H1 (cell line): ENCODE data around the gene CHCHD3. TPM values are rescaled to one million over a fixed set of nuclear protein-coding genes. Genes with fewer than 3 reads are reported as not detected.
A peak's percentile ranks its signal among the peaks of the same experiment; 100 is the strongest.

Source experiments
- CTCF ChIA-PET: fragments of 300-600 bp; sonication (Branson Sonifier 250); formaldehyde crosslinking; loops from one replicate; lab custom pipeline; 2021; ENCODE audit not compliant: partially characterized antibody; lab: Charles Lee
- POLR2A ChIA-PET: fragments of 300-600 bp; sonication (Branson Sonifier 250); formaldehyde crosslinking; loops from one replicate; lab custom pipeline; 2021; ENCODE audit warnings: inconsistent platforms; ENCODE audit not compliant: partially characterized antibody; lab: Charles Lee
- DNase-seq, 2 experiments: peaks; one replicate each; pipeline versions ENCODE4 v3.0.0 to v3.0.0-alpha.2; 2010 to 2022; ENCODE audit warnings: low spot score in 2 of 2, low read depth in 1 of 2, mixed read lengths in 1 of 2
- FAIRE-seq: peaks from 2 replicates; lab custom pipeline; 2011; peaks lifted over from hg19 to GRCh38; lab: Jason Lieb, UNC
- H2AFZ ChIP-seq: 2 replicates; pipeline ENCODE4 v1.8.1; 2012; ENCODE audit warnings: low read length, inconsistent platforms
- H2AK5ac ChIP-seq: 2 replicates; pipeline ENCODE4 v1.6.1; 2013; ENCODE audit warnings: low read depth, low read length
- H2BK120ac ChIP-seq: replicated peaks from 2 replicates; pipeline ENCODE3; 2013; ENCODE audit warnings: low read depth, low read length, inconsistent platforms
- H2BK12ac ChIP-seq: 2 replicates; pipeline ENCODE4 v1.6.1; 2013; ENCODE audit warnings: low read depth, low read length
- H2BK15ac ChIP-seq: 2 replicates; pipeline ENCODE4 v1.6.1; 2013; ENCODE audit warnings: low read length
- H2BK20ac ChIP-seq: 2 replicates; pipeline ENCODE4 v1.6.1; 2013; ENCODE audit warnings: low read length
- H2BK5ac ChIP-seq: 2 replicates; pipeline ENCODE4 v1.6.1; 2013; ENCODE audit warnings: low read depth, low read length
- H3K14ac ChIP-seq: 2 replicates; pipeline ENCODE4 v1.6.1; 2013; ENCODE audit warnings: inconsistent platforms; ENCODE audit not compliant: insufficient read length
- H3K18ac ChIP-seq: 2 replicates; pipeline ENCODE4 v1.6.1; 2013; ENCODE audit warnings: low read length; ENCODE audit errors: extremely low read depth
- H3K23ac ChIP-seq: 2 replicates; pipeline ENCODE4 v1.6.1; 2013; ENCODE audit warnings: inconsistent platforms; ENCODE audit not compliant: insufficient read length
- H3K23me2 ChIP-seq: 2 replicates; pipeline ENCODE4 v1.6.1; 2013; ENCODE audit warnings: low read depth, low read length
- H3K27ac ChIP-seq: 2 replicates; pipeline ENCODE4 v1.6.1; 2011; ENCODE audit warnings: low read depth, low read length, inconsistent platforms
- H3K27me3 ChIP-seq, 4 experiments: replicated peaks in 1 of 4; 1 replicate in 1 of 4; 2 replicates in 3 of 4; pipeline versions ENCODE4 v1.6.1 to v1.8.1; 2011 to 2013; ENCODE audit warnings: low read length in 3 of 4, mild to moderate bottlenecking in 3 of 4, inconsistent platforms in 2 of 4, mixed read lengths in 2 of 4, moderate library complexity in 1 of 4; ENCODE audit not compliant: control insufficient read depth in 3 of 4, insufficient read depth in 3 of 4; ENCODE audit errors: extremely low read depth in 1 of 4
- H3K36me3 ChIP-seq, 4 experiments: 2 replicates each; pipeline versions ENCODE4 v1.6.1 to v1.8.1; 2011 to 2013; ENCODE audit warnings: mild to moderate bottlenecking in 4 of 4, low read length in 3 of 4, moderate library complexity in 2 of 4, control low read depth in 1 of 4, inconsistent platforms in 1 of 4; ENCODE audit not compliant: insufficient read depth in 4 of 4, control insufficient read depth in 2 of 4
- H3K4ac ChIP-seq: replicated peaks from 2 replicates; pipeline ENCODE3; 2013; ENCODE audit warnings: low read length, low read depth, mixed read lengths, inconsistent platforms; ENCODE audit not compliant: insufficient read length
- H3K4me1 ChIP-seq, 4 experiments: replicated peaks in 1 of 4; 1 replicate in 1 of 4; 2 replicates in 3 of 4; pipeline versions ENCODE4 v1.6.1 to v1.8.1; 2011 to 2013; ENCODE audit warnings: low read length in 3 of 4, inconsistent platforms in 2 of 4, mixed read lengths in 1 of 4; ENCODE audit not compliant: insufficient read depth in 4 of 4, control insufficient read depth in 3 of 4
- H3K4me2 ChIP-seq, 2 experiments: 2 replicates each; pipeline versions ENCODE4 v1.6.1 to v1.8.1; 2011 to 2013; ENCODE audit warnings: low read depth in 2 of 2, low read length in 2 of 2, control low read depth in 1 of 2, inconsistent platforms in 1 of 2, mild to moderate bottlenecking in 1 of 2; ENCODE audit not compliant: insufficient read depth in 1 of 2
- H3K4me3 ChIP-seq, 4 experiments: fragments of 200-600, 300-600 bp in 1 of 4; sonication (generic), shearing (Covaris generic), sonication (Bioruptor Twin) in 1 of 4; 2 replicates each; pipeline versions ENCODE4 v1.5.1 to v1.8.1; 2011 to 2016; ENCODE audit warnings: low read length in 4 of 4, low read depth in 3 of 4, control low read depth in 2 of 4, inconsistent platforms in 2 of 4, mild to moderate bottlenecking in 2 of 4, mixed read lengths in 1 of 4, moderate library complexity in 1 of 4; ENCODE audit not compliant: insufficient read depth in 2 of 4; ENCODE audit errors: extremely low read depth in 1 of 4
- H3K56ac ChIP-seq: replicated peaks from 2 replicates; pipeline ENCODE3; 2013; ENCODE audit warnings: low read depth, mild to moderate bottlenecking, mixed read lengths, low read length, inconsistent platforms; ENCODE audit not compliant: insufficient read length
- H3K79me1 ChIP-seq: 2 replicates; pipeline ENCODE4 v1.6.1; 2013; ENCODE audit warnings: low read depth, low read length, control low read depth
- H3K79me2 ChIP-seq, 2 experiments: 2 replicates each; pipeline versions ENCODE4 v1.6.1 to v1.8.1; 2012 to 2013; ENCODE audit warnings: low read length in 2 of 2, mild to moderate bottlenecking in 2 of 2, inconsistent platforms in 1 of 2; ENCODE audit not compliant: insufficient read depth in 2 of 2, control insufficient read depth in 1 of 2
- H3K9ac ChIP-seq, 4 experiments: replicated peaks in 1 of 4; 1 replicate in 1 of 4; 2 replicates in 3 of 4; pipeline versions ENCODE4 v1.6.1 to v1.8.1; 2011 to 2013; ENCODE audit warnings: low read depth in 3 of 4, low read length in 3 of 4, control low read depth in 2 of 4, mild to moderate bottlenecking in 2 of 4, moderate library complexity in 2 of 4, inconsistent platforms in 1 of 4; ENCODE audit errors: extremely low read depth in 1 of 4
- H3K9me3 ChIP-seq, 2 experiments: 2 replicates each; pipeline versions ENCODE4 v1.6.1 to v1.8.1; 2012 to 2013; ENCODE audit warnings: mild to moderate bottlenecking in 2 of 2, moderate library complexity in 2 of 2, control low read depth in 1 of 2, inconsistent platforms in 1 of 2, low read depth in 1 of 2, low read length in 1 of 2, mixed read lengths in 1 of 2; ENCODE audit not compliant: insufficient read depth in 2 of 2
- H4K20me1 ChIP-seq, 2 experiments: replicated peaks in 1 of 2; 2 replicates each; pipeline versions ENCODE3 to v1.8.1; 2011 to 2013; ENCODE audit warnings: inconsistent platforms in 2 of 2, low read length in 2 of 2, mild to moderate bottlenecking in 1 of 2; ENCODE audit not compliant: insufficient read depth in 2 of 2, control insufficient read depth in 1 of 2
- H4K5ac ChIP-seq: 2 replicates; pipeline ENCODE4 v1.6.1; 2013; ENCODE audit warnings: low read length, low read depth, mixed read lengths, inconsistent platforms; ENCODE audit not compliant: insufficient read length
- H4K8ac ChIP-seq: 2 replicates; pipeline ENCODE4 v1.8.0; 2013; ENCODE audit warnings: mild to moderate bottlenecking, moderate library complexity, low read length, inconsistent platforms; ENCODE audit not compliant: insufficient read depth; ENCODE audit errors: extremely low read depth
- H4K91ac ChIP-seq: replicated peaks from 2 replicates; pipeline ENCODE3; 2013; ENCODE audit warnings: low read length, mixed read lengths, inconsistent platforms; ENCODE audit not compliant: insufficient read length
- RFX5 ChIP-seq: IDR thresholded peaks from 2 replicates; pipeline ENCODE4 v1.6.1; 2011; ENCODE audit warnings: low read depth, low read length, improper control_type of control experiment, borderline replicate concordance
- SP1 ChIP-seq: IDR thresholded peaks from 2 replicates; pipeline ENCODE4 v1.6.1; 2011; ENCODE audit warnings: low read depth, low read length
- SP2 ChIP-seq: IDR thresholded peaks from 2 replicates; pipeline ENCODE4 v1.6.1; 2012; ENCODE audit warnings: mild to moderate bottlenecking, low read length, inconsistent platforms
- WGBS, 2 experiments: shearing (Covaris generic) in 1 of 2; methylation state at CpG; one replicate each; pipeline versions ENCODE4 v1.1.6 to v1.1.7; 2013 to 2015; ENCODE audit warnings: low lambda C conversion rate in 2 of 2, mixed read lengths in 2 of 2, inconsistent platforms in 1 of 2, low coverage in 1 of 2, missing lambda C conversion rate in 1 of 2; ENCODE audit not compliant: insufficient replicate concordance in 2 of 2, insufficient coverage in 1 of 2, insufficient read length in 1 of 2; ENCODE audit errors: extremely low coverage in 1 of 2, missing lambda C conversion rate in 1 of 2; 5-methylcytosine and 5-hydroxymethylcytosine counted together
- polyA plus RNA-seq, 7 experiments: library from polyadenylated mRNA; depleted of rRNA in 3 of 7; stranded (reverse) in 5 of 7; unstranded in 2 of 7; fragments of >200 nt in 5 of 7; fragments of 200-250 nt in 2 of 7; gene quantifications; 1 replicate in 5 of 7; 2 replicates in 1 of 7; 4 replicates in 1 of 7; pipeline versions ENCODE4 v1.2.1 to v1.2.3, GENCODE V29; 2011 to 2013; ENCODE audit warnings: missing spikeins in 2 of 7, mixed read lengths in 2 of 7
- total RNA-seq: library from RNA; stranded (reverse); fragmentation: NEBNext Ultra II Directional; extraction: Animal tissue kit (Norgen Biotek cat#: 25700); gene quantifications from 2 replicates; pipeline ENCODE4 v1.2.1, GENCODE V29; 2021

CHCHD3 gene
- total and polyA plus RNA-seq, 2 of the 8 experiments (the other 6 are each of a cell fraction or from before 2014, with no cell fraction given), result 42.9 to 137 TPM

DNA sequence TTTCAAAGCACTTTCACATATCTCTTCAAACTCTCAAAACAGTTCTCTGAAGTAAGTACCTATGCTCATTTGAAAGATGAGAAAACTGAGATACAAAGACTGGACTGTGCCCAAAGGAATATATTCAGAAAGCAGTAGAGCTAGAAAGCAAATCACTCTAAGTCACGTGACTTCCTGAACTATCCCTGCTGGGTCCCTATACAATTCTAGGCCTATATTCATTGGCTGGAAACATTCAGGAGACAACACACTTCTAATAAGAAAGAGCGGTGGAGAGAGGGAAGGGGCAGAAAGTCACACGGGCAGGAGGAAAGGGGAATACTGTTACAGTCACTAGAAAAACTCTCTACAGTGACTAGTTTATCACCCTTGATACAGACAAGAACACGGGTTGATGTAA, 140.0 kb downstream of the CHCHD3 start:
- Histone ChIP-seq H2AFZ (no peak overlapping the region), H3K4me1 (no peaks in the 10 kb centered on the region), H2BK15ac (no peak overlapping the region), H3K27ac (no peak overlapping the region), H4K5ac (no peak overlapping the region), H3K9ac (no peak overlapping the region), H3K36me3 (no peaks in the 10 kb centered on the region), H2BK120ac (no peak overlapping the region), H3K9me3 (no peaks in the 10 kb centered on the region), H3K14ac (no peak overlapping the region), H3K56ac (no peak overlapping the region), H2BK20ac (no peak overlapping the region), H3K23me2 (no peaks in the 10 kb centered on the region), H3K79me1 (no peaks in the 10 kb centered on the region), H4K8ac (no peak overlapping the region), H3K4ac (no peak overlapping the region), H3K4me3 (no peak overlapping the region), H2BK12ac (no peak overlapping the region), H3K23ac (no peak overlapping the region), H2AK5ac (no peak overlapping the region), H3K79me2 (peaks cover 0 to 9% of the 10 kb centered on the region in 2 experiments; a peak in 1 of 4 replicates), H2BK5ac (no peak overlapping the region)
- DNase-seq, result no peak
- POLR2A ChIA-PET, result no interaction called here
- 77% methylated on average over 4 of the region's 4 CpGs; no CpG with 5 or more reads in 1 of the 2 experiments for WGBS, 2 experiments
- CTCF ChIA-PET, result interaction anchor here (1.3 kb wide), 1 partner anchor 10 kb away, joined by 4 read pairs; no protein-coding TSS in a partner anchor
- no peak for TF ChIP-seq RFX5
- TF ChIP-seq SP1, result no peak
- TF ChIP-seq SP2, result no peak
- TF ChIP-seq, all 59 proteins: peak for 0
- peaks cover 0 to 2% of the 10 kb centered on the region in 2 experiments for H4K20me1 ChIP-seq
- H3K27me3 ChIP-seq, result no peaks in the 10 kb centered on the region
- FAIRE-seq, result peak; percentile 58
- no peak overlapping the region for H3K4me2 ChIP-seq
- no peak overlapping the region for H4K91ac ChIP-seq
- no peak overlapping the region for H3K18ac ChIP-seq
